IMR-90 (cell line): ENCODE measurements around the gene MIEF2. TPM values are rescaled to one million over a fixed set of nuclear protein-coding genes. Genes with fewer than 3 reads are reported as not detected.

Experiments used
- ATAC-seq: fragments of 200-7000 bp; cut with Tn5 transposase; 2 replicates; pipeline ENCODE4 v1.9.1; 2020; ENCODE audit warnings: low read depth, mild to moderate bottlenecking, moderate library complexity
- BruUV-seq: library from RNA; stranded (reverse); fragments of 400-500 nt; replicated peaks from 2 replicates; lab custom pipeline; 2021; lab: Mats Ljungman, UMichigan
- CTCF ChIA-PET: fragments of 300-600 bp; formaldehyde crosslinking; extraction: SDS; loops from one replicate; lab custom pipeline; 2021; ENCODE audit warnings: antibody characterized with exemption; lab: Yijun Ruan, JAX
- POLR2A ChIA-PET: fragments of 300-600 bp; sonication (Branson Sonifier 250); formaldehyde crosslinking; loops from one replicate; lab custom pipeline; 2022; ENCODE audit warnings: antibody characterized with exemption; ENCODE audit not compliant: unreplicated experiment; lab: Charles Lee
- DNase-seq: peaks from one replicate; pipeline ENCODE4 v3.0.0; 2013
- H2AFZ ChIP-seq: replicated peaks from 2 replicates; pipeline ENCODE3; 2013; ENCODE audit warnings: low read length, mild to moderate bottlenecking; ENCODE audit not compliant: poor library complexity
- H2AK5ac ChIP-seq: 2 replicates; pipeline ENCODE4 v1.6.1; 2013; ENCODE audit warnings: low read depth, low read length, inconsistent platforms
- H2AK9ac ChIP-seq: replicated peaks from 2 replicates; pipeline ENCODE3; 2013; ENCODE audit warnings: mild to moderate bottlenecking, low read depth, low read length, moderate library complexity; ENCODE audit not compliant: poor library complexity
- H2BK120ac ChIP-seq: 2 replicates; pipeline ENCODE4 v1.6.1; 2013; ENCODE audit warnings: low read depth, low read length, inconsistent platforms
- H2BK15ac ChIP-seq: 3 replicates; pipeline ENCODE4 v1.6.1; 2013; ENCODE audit warnings: low read depth, low read length, inconsistent platforms
- H2BK20ac ChIP-seq: 2 replicates; pipeline ENCODE4 v1.6.1; 2013; ENCODE audit warnings: low read depth, mild to moderate bottlenecking, inconsistent platforms, low read length, moderate library complexity
- H2BK5ac ChIP-seq: 2 replicates; pipeline ENCODE4 v1.6.1; 2013; ENCODE audit warnings: mild to moderate bottlenecking, low read depth, low read length, inconsistent platforms; ENCODE audit not compliant: poor library complexity, severe bottlenecking
- H3K14ac ChIP-seq: replicated peaks from 2 replicates; pipeline ENCODE4 v1.6.1; 2013; ENCODE audit warnings: low read depth, low read length, inconsistent platforms
- H3K18ac ChIP-seq: 2 replicates; pipeline ENCODE4 v1.6.1; 2013; ENCODE audit warnings: low read depth, low read length, control low read depth
- H3K23ac ChIP-seq: 2 replicates; pipeline ENCODE4 v1.6.1; 2013; ENCODE audit warnings: low read depth, low read length, inconsistent platforms
- H3K27ac ChIP-seq: 2 replicates; pipeline ENCODE4 v1.5.1; 2013; ENCODE audit warnings: mild to moderate bottlenecking, control low read depth, low read length; ENCODE audit not compliant: insufficient read depth
- H3K27me3 ChIP-seq: 2 replicates; pipeline ENCODE4 v1.6.1; 2013; ENCODE audit warnings: low read length; ENCODE audit not compliant: control insufficient read depth, insufficient read depth
- H3K36me3 ChIP-seq: 2 replicates; pipeline ENCODE4 v1.6.1; 2013; ENCODE audit warnings: low read length, mixed read lengths; ENCODE audit not compliant: control insufficient read depth, insufficient read depth
- H3K4ac ChIP-seq: 2 replicates; pipeline ENCODE4 v1.6.1; 2013; ENCODE audit warnings: low read depth, low read length, inconsistent platforms
- H3K4me1 ChIP-seq: 2 replicates; pipeline ENCODE4 v1.6.1; 2013; ENCODE audit warnings: low read length, mixed read lengths; ENCODE audit not compliant: control insufficient read depth, insufficient read depth
- H3K4me2 ChIP-seq: 2 replicates; pipeline ENCODE4 v1.6.1; 2013; ENCODE audit warnings: low read depth, mild to moderate bottlenecking, control low read depth, low read length, moderate library complexity
- H3K4me3 ChIP-seq: 2 replicates; pipeline ENCODE4 v1.5.1; 2013; ENCODE audit warnings: low read depth, mild to moderate bottlenecking, control low read depth, low read length, moderate library complexity; ENCODE audit not compliant: insufficient read depth
- H3K56ac ChIP-seq: 2 replicates; pipeline ENCODE4 v1.6.1; 2013; ENCODE audit warnings: low read length, inconsistent platforms; ENCODE audit not compliant: insufficient read depth; ENCODE audit errors: extremely low read depth
- H3K79me1 ChIP-seq, 2 experiments: 2 replicates each; pipeline ENCODE4 v1.6.1; 2013; ENCODE audit warnings: low read length in 2 of 2, inconsistent platforms in 1 of 2, low read depth in 1 of 2
- H3K9ac ChIP-seq: 2 replicates; pipeline ENCODE4 v1.6.1; 2013; ENCODE audit warnings: low read depth, low read length, control low read depth
- H3K9me1 ChIP-seq: 2 replicates; pipeline ENCODE4 v1.6.1; 2013; ENCODE audit warnings: low read length, inconsistent platforms; ENCODE audit not compliant: insufficient read depth
- H3K9me3 ChIP-seq: 2 replicates; pipeline ENCODE4 v1.6.1; 2013; ENCODE audit warnings: low read length; ENCODE audit not compliant: control insufficient read depth, insufficient read depth
- H4K20me1 ChIP-seq: 2 replicates; pipeline ENCODE4 v1.6.1; 2013; ENCODE audit warnings: low read length, inconsistent platforms; ENCODE audit not compliant: insufficient read depth
- H4K5ac ChIP-seq: 2 replicates; pipeline ENCODE4 v1.6.1; 2013; ENCODE audit warnings: mild to moderate bottlenecking, low read depth, low read length, control low read depth
- H4K8ac ChIP-seq, 2 experiments: 2 replicates each; pipeline ENCODE4 v1.6.1; 2013; ENCODE audit warnings: low read depth in 2 of 2, low read length in 2 of 2, control low read depth in 1 of 2, inconsistent platforms in 1 of 2
- H4K91ac ChIP-seq: 2 replicates; pipeline ENCODE4 v1.6.1; 2013; ENCODE audit warnings: low read depth, low read length, inconsistent platforms; ENCODE audit not compliant: insufficient read depth
- CHD1 ChIP-seq: IDR thresholded peaks from 2 replicates; pipeline ENCODE4 v1.6.1; 2012; ENCODE audit warnings: low read depth, low read length, improper control_type of control experiment
- MXI1 ChIP-seq: IDR thresholded peaks from 2 replicates; pipeline ENCODE4 v1.6.1; 2012; ENCODE audit warnings: low read depth, mild to moderate bottlenecking, low read length, moderate library complexity, borderline replicate concordance
- NFE2L2 ChIP-seq: fragments of 150-350 bp; IDR thresholded peaks from 2 replicates; pipeline ENCODE4 v1.6.1; 2016; ENCODE audit warnings: low read depth, mild to moderate bottlenecking, low read length
- WGBS, 2 experiments: methylation state at CpG; one replicate each; pipeline versions ENCODE4 v1.1.5 to v1.1.7; 2013; ENCODE audit warnings: missing lambda C conversion rate in 2 of 2; ENCODE audit not compliant: insufficient read length in 1 of 2; ENCODE audit errors: extremely low coverage in 2 of 2; 5-methylcytosine and 5-hydroxymethylcytosine counted together
- dilution Hi-C: fragments of 300-500 bp; cut with HindIII; formaldehyde crosslinking; loops from one replicate; pipeline ENCODE4 v1.14.3; 2018; ENCODE audit warnings: low sequenced_read_pairs; ENCODE audit not compliant: unreplicated experiment
- in situ Hi-C: fragments of 300-500 bp; cut with MboI; formaldehyde crosslinking; loops from 3 replicates; pipeline ENCODE4 v1.14.3; 2019; ENCODE audit warnings: low sequenced_read_pairs, inconsistent platforms, mixed read lengths
- intact Hi-C: fragments of 100-400 bp; cut with micrococcal nuclease; formaldehyde crosslinking; loops from 2 replicates; pipeline ENCODE4 v1.10.0; 2022
- polyA plus RNA-seq, 3 experiments: library from polyadenylated mRNA; depleted of rRNA; stranded (reverse); fragments of >200 nt; gene quantifications; 2 replicates each; pipeline ENCODE4 v1.2.3, GENCODE V29; 2012; ENCODE audit warnings: low replicate concordance in 1 of 3
- total RNA-seq: library from RNA; depleted of rRNA; stranded (reverse); fragments of >200 nt; gene quantifications from 2 replicates; pipeline ENCODE4 v1.2.3, GENCODE V29; 2012

The MIEF2 gene
- total and polyA plus RNA-seq, 2 of the 4 experiments (the other 2 are of a cell fraction) = 9.1 to 26.6 TPM

DNA sequence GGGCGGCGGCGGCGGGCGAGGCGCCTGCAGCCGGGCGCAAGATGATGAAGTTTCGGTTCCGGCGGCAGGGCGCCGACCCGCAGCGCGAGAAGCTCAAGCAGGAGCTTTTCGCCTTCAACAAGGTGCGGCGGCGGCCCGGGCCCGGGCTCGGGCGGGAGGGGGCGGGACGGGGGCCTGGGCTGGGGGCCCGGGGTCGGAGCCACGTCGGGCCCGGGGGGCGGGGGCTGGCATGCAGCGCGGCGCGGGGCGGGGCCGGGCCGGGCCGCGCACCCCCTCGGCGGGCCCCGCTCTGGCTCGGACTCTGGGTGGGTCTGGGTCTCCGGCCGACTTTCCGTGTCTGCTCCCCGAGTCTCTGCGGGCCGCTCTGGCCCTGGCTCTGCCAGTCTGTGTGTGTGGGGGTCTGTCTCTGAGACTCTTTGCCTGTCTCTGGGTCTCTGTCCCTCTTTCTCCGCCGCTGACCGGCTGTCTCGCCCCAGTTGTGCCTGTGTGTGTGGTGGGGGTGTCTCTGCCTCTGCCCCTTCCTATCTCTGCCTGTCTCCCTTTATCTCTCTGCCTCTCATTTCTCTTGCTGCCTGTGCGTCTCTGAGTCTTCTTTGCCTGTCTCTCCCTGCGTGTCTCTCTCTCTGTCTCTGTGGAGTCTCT is 34.7 kb upstream of the MIEF2 start:
- peak overlapping the region; percentile 47 for H2BK5ac ChIP-seq
- no peaks in the 10 kb centered on the region for H3K36me3 ChIP-seq
- H3K4me1 ChIP-seq = peaks cover 23% of the 10 kb centered on the region
- H3K14ac ChIP-seq = peak overlapping the region; percentile 90
- intact Hi-C loops = loop anchor here (2.0 kb wide), 1 partner anchor 33 kb away; the partner anchor contains the start of gene FLII
- peak overlapping the region; percentile 74 for H3K56ac ChIP-seq
- dilution Hi-C loops = no loop called here
- H2AK5ac ChIP-seq = peak overlapping the region; percentile 67
- H3K9me3 ChIP-seq = no peaks in the 10 kb centered on the region
- H4K91ac ChIP-seq = peak overlapping the region; percentile 25; the same call in 1 of the 2 replicates
- H2BK20ac ChIP-seq = no peak overlapping the region
- peak overlapping the region; percentile 75 for H3K4me3 ChIP-seq
- peak overlapping the region; percentile 98 for H2AK9ac ChIP-seq
- H2BK15ac ChIP-seq = no peak overlapping the region
- peak; percentile 54 for ATAC-seq
- peaks cover 16 to 53% of the 10 kb centered on the region in 2 experiments for H3K79me1 ChIP-seq
- H3K27me3 ChIP-seq = no peaks in the 10 kb centered on the region
- H4K5ac ChIP-seq = peak overlapping the region; percentile 11; the same call in 1 of the 2 replicates
- ChIA-PET CTCF (no interaction called here), POLR2A (no interaction called here)
- 2% methylated on average over 9 of the region's 57 CpGs; no CpG with 5 or more reads in 1 of the 2 experiments for WGBS, 2 experiments
- no TSS peak for BruUV-seq
- peak overlapping the region; percentile 71 for H3K27ac ChIP-seq
- peak overlapping the region; percentile 91 for H3K4me2 ChIP-seq
- H3K23ac ChIP-seq = peak overlapping the region; percentile 81
- peak overlapping the region; percentile 16 to 92; a peak in 2 of 4 replicates for H4K8ac ChIP-seq
- TF ChIP-seq CHD1 = no peak
- TF ChIP-seq NFE2L2 = no peak
- 0 out of 2 replicates have a peak, but pooled peaks have one; percentile 3 for TF ChIP-seq MXI1
- H4K20me1 ChIP-seq = peaks cover 40% of the 10 kb centered on the region
- in situ Hi-C loops = no loop called here
- DNase-seq = no peak
- H3K4ac ChIP-seq = peak overlapping the region; percentile 42
- peaks cover 25% of the 10 kb centered on the region for H3K9me1 ChIP-seq
- peak overlapping the region; percentile 30; the same call in 1 of the 2 replicates for H2BK120ac ChIP-seq
- H2AFZ ChIP-seq = peak overlapping the region; percentile 95
- H3K9ac ChIP-seq = peak overlapping the region; percentile 86
- H3K18ac ChIP-seq = peak overlapping the region; percentile 3; the same call in 1 of the 2 replicates
